ENCODE data around the gene TPM1. TPM values are rescaled to one million over a fixed set of nuclear protein-coding genes. Genes with fewer than 3 reads are reported as not detected.

Gene TPM1
- total and polyA plus RNA-seq, 9 of the 15 experiments (the other 6 are each of a cell fraction or from before 2014, with no cell fraction given), result 8.1 to 53.9 (median 43.1) TPM

DNA sequence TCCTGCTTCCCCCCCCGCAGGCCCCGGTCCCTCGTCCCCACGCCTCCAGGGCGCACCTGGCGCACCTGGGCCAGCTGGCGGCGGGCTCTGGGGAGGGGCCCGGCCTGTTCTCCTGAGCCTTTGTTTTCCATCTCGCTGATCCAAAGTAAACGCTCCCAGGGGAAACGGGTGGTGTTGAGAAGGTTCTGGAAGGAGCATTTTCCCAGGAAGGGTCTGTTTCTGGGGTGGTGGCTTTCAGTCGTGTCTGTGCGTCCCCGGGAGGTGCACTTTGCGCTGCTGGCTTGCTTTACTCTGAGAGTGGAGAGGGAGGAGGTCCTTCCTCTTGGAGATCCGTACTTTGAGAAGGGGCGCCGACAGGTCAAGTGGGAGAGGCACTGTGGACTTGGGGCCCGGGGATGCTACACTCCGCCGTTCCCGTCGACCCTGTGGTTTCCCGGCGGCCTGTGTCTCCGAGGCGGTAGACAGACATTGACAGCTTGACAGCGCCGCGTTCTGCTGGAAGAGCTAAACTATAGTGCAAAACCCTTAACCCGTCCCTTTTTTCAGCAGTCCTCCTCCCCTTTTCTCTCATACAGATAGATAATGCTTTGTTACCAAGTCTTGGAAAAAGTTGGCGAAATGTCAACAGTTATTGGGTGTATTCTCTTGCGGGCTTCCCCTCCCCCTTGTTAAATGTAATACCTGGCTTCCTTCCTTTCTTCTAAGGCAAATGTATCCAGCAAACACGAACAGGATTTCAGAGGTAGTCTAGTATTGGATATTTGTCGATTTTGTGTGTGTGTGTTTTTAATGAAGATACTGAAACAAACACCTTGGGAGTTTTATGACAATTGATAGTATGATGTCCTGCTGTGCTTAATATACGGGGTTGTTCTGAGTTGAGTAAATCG lies 6.5 kb downstream of the TPM1 start (continued):
- TF ChIP-seq PHF20 (IDR thresholded peaks at IDR 0.05; ENCODE audit: partially characterized antibody) (no peak), SAFB2 (IDR thresholded peaks at IDR 0.05; ENCODE audit: borderline replicate concordance, low read depth, low read length, severe bottlenecking) (no peak), SRSF7 (optimal IDR thresholded peaks at IDR 0.05; ENCODE audit: low read depth, low read length) (no peak), BRD4 (IDR thresholded peaks at IDR 0.05) (no peak), NCOA2 (IDR thresholded peaks at IDR 0.05; ENCODE audit: partially characterized antibody in 2 of 2) (no peak), ZNF124 (CRISPR knock-in tag; IDR thresholded peaks at IDR 0.05) (no peak), HDAC8 (tag; IDR thresholded peaks at IDR 0.05) (no peak), SMAD2 (IDR thresholded peaks at IDR 0.05; ENCODE audit: low read depth, low read length) (no peak), SMARCA5 (IDR thresholded peaks at IDR 0.05) (no peak), ZNF134 (CRISPR knock-in tag; conservative IDR thresholded peaks at IDR 0.05) (no peak), ZNF668 (CRISPR knock-in tag; IDR thresholded peaks at IDR 0.05) (no peak), RAD51 (IDR thresholded peaks at IDR 0.05; ENCODE audit: borderline replicate concordance, low read depth) (no peak), CBFB (CRISPR knock-in tag; IDR thresholded peaks at IDR 0.05) (no peak), ZNF212 (CRISPR knock-in tag; IDR thresholded peaks at IDR 0.05) (no peak), TCF7 (IDR thresholded peaks at IDR 0.05; ENCODE audit: borderline replicate concordance) (no peak), CREB5 (CRISPR knock-in tag; IDR thresholded peaks at IDR 0.05) (no peak), TARDBP (IDR thresholded peaks at IDR 0.05) (no peak), ILK (tag; IDR thresholded peaks at IDR 0.05; ENCODE audit: borderline replicate concordance, low read depth) (no peak), UBTF (IDR thresholded peaks at IDR 0.05; ENCODE audit: borderline replicate concordance in 1 of 2, low read depth in 2 of 2, low read length in 2 of 2) (peak in 1 of 2 experiments; percentile 73; a peak in 1 of 4 replicates), MTA1 (IDR thresholded peaks at IDR 0.05; ENCODE audit: borderline replicate concordance) (no peak), KAT7 (CRISPR knock-in tag; IDR thresholded peaks at IDR 0.05; ENCODE audit: borderline replicate concordance) (0 out of 2 replicates have a peak, but pooled peaks have one; percentile 16), CHD4 (IDR thresholded peaks at IDR 0.05; ENCODE audit: insufficient read depth, insufficient replicate concordance, low read depth, low read length, poor library complexity, severe bottlenecking) (no peak)
- TF ChIP-seq, protein P1, sequence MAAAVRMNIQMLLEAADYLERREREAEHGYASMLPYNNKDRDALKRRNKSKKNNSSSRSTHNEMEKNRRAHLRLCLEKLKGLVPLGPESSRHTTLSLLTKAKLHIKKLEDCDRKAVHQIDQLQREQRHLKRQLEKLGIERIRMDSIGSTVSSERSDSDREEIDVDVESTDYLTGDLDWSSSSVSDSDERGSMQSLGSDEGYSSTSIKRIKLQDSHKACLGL (CRISPR knock-in tag; IDR thresholded peaks at IDR 0.05; ENCODE audit: borderline replicate concordance, poor library complexity, severe bottlenecking), result no peak
- TF ChIP-seq, protein P2, sequence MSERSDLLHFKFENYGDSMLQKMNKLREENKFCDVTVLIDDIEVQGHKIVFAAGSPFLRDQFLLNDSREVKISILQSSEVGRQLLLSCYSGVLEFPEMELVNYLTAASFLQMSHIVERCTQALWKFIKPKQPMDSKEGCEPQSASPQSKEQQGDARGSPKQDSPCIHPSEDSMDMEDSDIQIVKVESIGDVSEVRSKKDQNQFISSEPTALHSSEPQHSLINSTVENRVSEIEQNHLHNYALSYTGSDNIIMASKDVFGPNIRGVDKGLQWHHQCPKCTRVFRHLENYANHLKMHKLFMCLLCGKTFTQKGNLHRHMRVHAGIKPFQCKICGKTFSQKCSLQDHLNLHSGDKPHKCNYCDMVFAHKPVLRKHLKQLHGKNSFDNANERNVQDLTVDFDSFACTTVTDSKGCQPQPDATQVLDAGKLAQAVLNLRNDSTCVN (CRISPR knock-in tag; IDR thresholded peaks at IDR 0.05), result no peak
